Measurements from ENCODE around the gene KCNG1.
A peak's percentile ranks its signal among the peaks of the same experiment; 100 is the strongest.

KCNG1 gene

GRCh38 chr20:51036226-51036625, 13.3 kb upstream of the KCNG1 start:
- DNase-seq, result no peak

- DNase-seq, result no peak
These were observed 12.2 kb upstream of the KCNG1 start for GRCh38 chr20:51034988-51035656.

GRCh38 chr20:51034476-51034875, 11.6 kb upstream of the KCNG1 start:
- DNase-seq, result no peak

- no peak for DNase-seq
These were observed 7.3 kb upstream of the KCNG1 start for GRCh38 chr20:51029963-51030920.

- no peak for DNase-seq
These were observed 6.6 kb upstream of the KCNG1 start for GRCh38 chr20:51029556-51029955.

GRCh38 chr20:51028616-51029212, 5.8 kb upstream of the KCNG1 start:
- no peak for DNase-seq

- no peak for DNase-seq
These were observed 4.3 kb upstream of the KCNG1 start for GRCh38 chr20:51027035-51027795.

- DNase-seq, result no peak
These were observed 3.4 kb upstream of the KCNG1 start for GRCh38 chr20:51026269-51026668.

- DNase-seq, result no peak
These were observed 1.9 kb upstream of the KCNG1 start for GRCh38 chr20:51024761-51025160.

- no peak for DNase-seq
These were observed 779 bp upstream of the KCNG1 start for GRCh38 chr20:51023617-51024155.

- DNase-seq, result no peak
These were observed 592 bp downstream of the KCNG1 start for GRCh38 chr20:51022227-51022802.

GRCh38 chr20:51021067-51022025, 1.6 kb downstream of the KCNG1 start:
- DNase-seq, result no peak

- DNase-seq, result no peak
These were observed 2.2 kb downstream of the KCNG1 start for GRCh38 chr20:51020657-51021056.

GRCh38 chr20:51019656-51020592, 3.0 kb downstream of the KCNG1 start:
- no peak for DNase-seq

GRCh38 chr20:51017251-51017650, 5.7 kb downstream of the KCNG1 start:
- DNase-seq, result no peak

GRCh38 chr20:51016521-51016920, 6.4 kb downstream of the KCNG1 start:
- DNase-seq, result no peak

GRCh38 chr20:51014797-51015722, 7.8 kb downstream of the KCNG1 start:
- DNase-seq, result peak in 1 of 2 experiments; percentile 6

- DNase-seq, result no peak
These were observed 9.2 kb downstream of the KCNG1 start for GRCh38 chr20:51013577-51014330.

Measured in stimulated activated CD4-positive, alpha-beta T cell treated with anti-CD3 and anti-CD28 coated beads, Interleukin-4, amount 100 ng/mL, for 4 hours (primary cell).